Panc1 (cell line): Measurements from ENCODE around the gene MAMLD1.

Experiments
- POLR2AphosphoS5 ChIP-seq: IDR thresholded peaks from 2 replicates; pipeline ENCODE4 v1.6.1; 2012; ENCODE audit warnings: mild to moderate bottlenecking, low read depth, low read length, moderate library complexity
- REST ChIP-seq, 2 experiments: IDR thresholded peaks; 2 replicates each; pipeline ENCODE4 v1.6.1; 2011 to 2012; ENCODE audit warnings: low read depth in 2 of 2, control low read depth in 1 of 2, low read length in 1 of 2, mild to moderate bottlenecking in 1 of 2, moderate library complexity in 1 of 2; ENCODE audit not compliant: insufficient read depth in 1 of 2
- SIN3A ChIP-seq: IDR thresholded peaks from 2 replicates; pipeline ENCODE4 v1.6.1; 2012; ENCODE audit warnings: low read depth, mild to moderate bottlenecking, low read length, moderate library complexity, borderline replicate concordance; ENCODE audit not compliant: insufficient read depth
- TCF7L2 ChIP-seq: IDR thresholded peaks from 2 replicates; pipeline ENCODE4 v1.6.1; 2011; ENCODE audit warnings: mild to moderate bottlenecking, low read depth, low read length, inconsistent platforms
- TF ChIP-seq, protein P1 (sequence below): fragments of 450-650 bp; IDR thresholded peaks from 2 replicates; pipeline ENCODE4 v1.5.1; 2017; ENCODE audit warnings: mild to moderate bottlenecking

GRCh38 chrX:150334981-150335380 is 28.1 kb upstream of the MAMLD1 start:
- TF ChIP-seq, protein P1, sequence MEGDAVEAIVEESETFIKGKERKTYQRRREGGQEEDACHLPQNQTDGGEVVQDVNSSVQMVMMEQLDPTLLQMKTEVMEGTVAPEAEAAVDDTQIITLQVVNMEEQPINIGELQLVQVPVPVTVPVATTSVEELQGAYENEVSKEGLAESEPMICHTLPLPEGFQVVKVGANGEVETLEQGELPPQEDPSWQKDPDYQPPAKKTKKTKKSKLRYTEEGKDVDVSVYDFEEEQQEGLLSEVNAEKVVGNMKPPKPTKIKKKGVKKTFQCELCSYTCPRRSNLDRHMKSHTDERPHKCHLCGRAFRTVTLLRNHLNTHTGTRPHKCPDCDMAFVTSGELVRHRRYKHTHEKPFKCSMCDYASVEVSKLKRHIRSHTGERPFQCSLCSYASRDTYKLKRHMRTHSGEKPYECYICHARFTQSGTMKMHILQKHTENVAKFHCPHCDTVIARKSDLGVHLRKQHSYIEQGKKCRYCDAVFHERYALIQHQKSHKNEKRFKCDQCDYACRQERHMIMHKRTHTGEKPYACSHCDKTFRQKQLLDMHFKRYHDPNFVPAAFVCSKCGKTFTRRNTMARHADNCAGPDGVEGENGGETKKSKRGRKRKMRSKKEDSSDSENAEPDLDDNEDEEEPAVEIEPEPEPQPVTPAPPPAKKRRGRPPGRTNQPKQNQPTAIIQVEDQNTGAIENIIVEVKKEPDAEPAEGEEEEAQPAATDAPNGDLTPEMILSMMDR, result no peak
- TF ChIP-seq POLR2AphosphoS5 (no peak), REST (IDR thresholded peaks at IDR 0.05; ENCODE audit: insufficient read depth in 1 of 2, low read depth in 2 of 2, low read length in 1 of 2) (no peak), TCF7L2 (no peak), SIN3A (no peak)
